ENCODE data around the gene USP9X.
A peak's percentile ranks its signal among the peaks of the same experiment; 100 is the strongest.

DNA sequence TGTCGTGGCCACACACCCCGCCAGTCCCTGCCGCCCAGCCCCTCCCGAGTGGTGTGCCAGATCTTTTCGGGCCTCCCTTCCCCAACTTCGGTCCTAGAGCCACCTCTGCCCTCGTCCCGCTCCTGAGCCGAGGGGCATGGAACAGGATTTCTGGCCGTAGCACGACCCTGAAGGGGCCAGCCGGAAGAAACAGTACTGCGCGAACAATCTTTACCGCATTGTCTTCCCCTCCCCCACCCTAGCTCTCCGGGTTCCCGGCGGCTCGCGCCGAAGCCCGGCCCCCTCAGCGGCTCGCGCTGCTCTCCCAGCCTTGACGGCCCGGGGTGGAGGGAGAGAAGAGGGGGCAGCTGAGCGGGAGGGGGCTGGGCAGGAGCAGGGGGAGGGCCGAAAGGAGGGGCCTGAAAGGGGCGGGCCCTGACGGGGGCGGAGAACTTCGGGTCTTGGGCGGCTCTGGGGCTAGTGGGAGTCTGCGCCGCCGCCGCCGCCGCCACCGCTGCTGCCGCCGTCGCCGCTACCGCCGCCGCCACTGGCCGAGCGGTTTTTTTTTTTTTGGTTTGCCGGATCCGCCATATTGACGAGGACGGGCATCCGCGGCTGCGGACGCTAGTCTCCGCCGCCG lies at the start of gene USP9X:
- TF ChIP-seq, protein P1, sequence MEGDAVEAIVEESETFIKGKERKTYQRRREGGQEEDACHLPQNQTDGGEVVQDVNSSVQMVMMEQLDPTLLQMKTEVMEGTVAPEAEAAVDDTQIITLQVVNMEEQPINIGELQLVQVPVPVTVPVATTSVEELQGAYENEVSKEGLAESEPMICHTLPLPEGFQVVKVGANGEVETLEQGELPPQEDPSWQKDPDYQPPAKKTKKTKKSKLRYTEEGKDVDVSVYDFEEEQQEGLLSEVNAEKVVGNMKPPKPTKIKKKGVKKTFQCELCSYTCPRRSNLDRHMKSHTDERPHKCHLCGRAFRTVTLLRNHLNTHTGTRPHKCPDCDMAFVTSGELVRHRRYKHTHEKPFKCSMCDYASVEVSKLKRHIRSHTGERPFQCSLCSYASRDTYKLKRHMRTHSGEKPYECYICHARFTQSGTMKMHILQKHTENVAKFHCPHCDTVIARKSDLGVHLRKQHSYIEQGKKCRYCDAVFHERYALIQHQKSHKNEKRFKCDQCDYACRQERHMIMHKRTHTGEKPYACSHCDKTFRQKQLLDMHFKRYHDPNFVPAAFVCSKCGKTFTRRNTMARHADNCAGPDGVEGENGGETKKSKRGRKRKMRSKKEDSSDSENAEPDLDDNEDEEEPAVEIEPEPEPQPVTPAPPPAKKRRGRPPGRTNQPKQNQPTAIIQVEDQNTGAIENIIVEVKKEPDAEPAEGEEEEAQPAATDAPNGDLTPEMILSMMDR (IDR thresholded peaks at IDR 0.05): no peak
- peak; percentile 7 for TF ChIP-seq POLR2A (IDR thresholded peaks at IDR 0.05)
